GM19395 (cell line): Measurements from ENCODE around the gene FRMPD4.

Source experiments
- ATAC-seq: cut with Tn5 transposase; IDR thresholded peaks from one replicate; pipeline ENCODE4 v1.9.1; 2021; ENCODE audit warnings: mild to moderate bottlenecking, moderate library complexity; ENCODE audit not compliant: unreplicated experiment

FRMPD4 gene

GRCh38 chrX:12210196-12210815 is 72.0 kb downstream of the FRMPD4 start:
- ATAC-seq: no peak

GRCh38 chrX:12210971-12211370 is 72.7 kb downstream of the FRMPD4 start:
- no peak for ATAC-seq

- ATAC-seq: no peak
Measured at GRCh38 chrX:12223650-12224049, 85.4 kb downstream of the FRMPD4 start.

GRCh38 chrX:12225107-12225506 is 86.8 kb downstream of the FRMPD4 start:
- no peak for ATAC-seq

GRCh38 chrX:12227412-12228041 is 89.3 kb downstream of the FRMPD4 start:
- no peak for ATAC-seq

- ATAC-seq: no peak
Measured at GRCh38 chrX:12228862-12229261, 90.6 kb downstream of the FRMPD4 start.

GRCh38 chrX:12229986-12230385 is 91.7 kb downstream of the FRMPD4 start:
- no peak for ATAC-seq

GRCh38 chrX:12234534-12235329 is 96.5 kb downstream of the FRMPD4 start:
- no peak for ATAC-seq

- ATAC-seq: no peak
Measured at GRCh38 chrX:12236156-12236555, 97.9 kb downstream of the FRMPD4 start.

GRCh38 chrX:12237131-12237530 is 98.9 kb downstream of the FRMPD4 start:
- no peak for ATAC-seq

- ATAC-seq: no peak
Measured at GRCh38 chrX:12237771-12238170, 99.5 kb downstream of the FRMPD4 start.

GRCh38 chrX:12239356-12240082 is 101.2 kb downstream of the FRMPD4 start:
- ATAC-seq: no peak

- ATAC-seq: no peak
Measured at GRCh38 chrX:12240491-12240890, 102.2 kb downstream of the FRMPD4 start.

- ATAC-seq: no peak
Measured at GRCh38 chrX:12241026-12241425, 102.8 kb downstream of the FRMPD4 start.

- ATAC-seq: no peak
Measured at GRCh38 chrX:12245650-12246645, 107.7 kb downstream of the FRMPD4 start.

GRCh38 chrX:12249997-12250396 is 111.7 kb downstream of the FRMPD4 start:
- no peak for ATAC-seq

GRCh38 chrX:12263211-12263610 is 124.9 kb downstream of the FRMPD4 start:
- ATAC-seq: no peak

GRCh38 chrX:12269484-12269883 is 131.2 kb downstream of the FRMPD4 start:
- no peak for ATAC-seq

- ATAC-seq: no peak
Measured at GRCh38 chrX:12278151-12278550, 139.9 kb downstream of the FRMPD4 start.

GRCh38 chrX:12282991-12283390 is 144.7 kb downstream of the FRMPD4 start:
- no peak for ATAC-seq
